Measurements from ENCODE around the gene MLH1. TPM values are rescaled to one million over a fixed set of nuclear protein-coding genes. Genes with fewer than 3 reads are reported as not detected.

Gene MLH1
- total and polyA plus RNA-seq, 2 donors (not counting 1 experiment from before 2014, with no cell fraction given), result 34.4 to 62.3 TPM

DNA sequence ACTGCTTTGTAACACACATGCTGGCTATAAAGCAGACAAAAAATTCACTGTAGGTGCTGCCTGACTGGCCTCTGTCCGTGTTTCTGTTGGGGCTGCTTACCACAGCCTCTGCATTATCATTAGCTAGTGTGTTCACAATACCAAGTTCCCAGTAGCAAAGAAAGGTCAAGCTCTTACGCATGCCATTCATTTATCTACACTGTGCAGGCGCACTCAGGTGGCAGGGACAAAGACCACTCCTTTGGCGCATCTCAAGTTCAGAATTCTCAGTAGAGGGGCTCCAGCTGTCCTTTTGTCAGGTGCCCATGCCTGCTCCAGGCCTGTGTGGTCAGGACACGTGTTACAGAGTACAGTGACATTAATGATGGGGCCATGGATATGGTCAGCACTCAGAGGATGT is 22.3 kb downstream of the MLH1 start:
- no peaks in the 10 kb centered on the region for H3K79me2 ChIP-seq (ENCODE audit: control insufficient read depth, insufficient read depth, low read length)
- no peak overlapping the region for H3K27ac ChIP-seq (ENCODE audit: insufficient read depth, low read length)
- no peak overlapping the region for H2AFZ ChIP-seq (ENCODE audit: low read length)
- TF ChIP-seq, protein P1, sequence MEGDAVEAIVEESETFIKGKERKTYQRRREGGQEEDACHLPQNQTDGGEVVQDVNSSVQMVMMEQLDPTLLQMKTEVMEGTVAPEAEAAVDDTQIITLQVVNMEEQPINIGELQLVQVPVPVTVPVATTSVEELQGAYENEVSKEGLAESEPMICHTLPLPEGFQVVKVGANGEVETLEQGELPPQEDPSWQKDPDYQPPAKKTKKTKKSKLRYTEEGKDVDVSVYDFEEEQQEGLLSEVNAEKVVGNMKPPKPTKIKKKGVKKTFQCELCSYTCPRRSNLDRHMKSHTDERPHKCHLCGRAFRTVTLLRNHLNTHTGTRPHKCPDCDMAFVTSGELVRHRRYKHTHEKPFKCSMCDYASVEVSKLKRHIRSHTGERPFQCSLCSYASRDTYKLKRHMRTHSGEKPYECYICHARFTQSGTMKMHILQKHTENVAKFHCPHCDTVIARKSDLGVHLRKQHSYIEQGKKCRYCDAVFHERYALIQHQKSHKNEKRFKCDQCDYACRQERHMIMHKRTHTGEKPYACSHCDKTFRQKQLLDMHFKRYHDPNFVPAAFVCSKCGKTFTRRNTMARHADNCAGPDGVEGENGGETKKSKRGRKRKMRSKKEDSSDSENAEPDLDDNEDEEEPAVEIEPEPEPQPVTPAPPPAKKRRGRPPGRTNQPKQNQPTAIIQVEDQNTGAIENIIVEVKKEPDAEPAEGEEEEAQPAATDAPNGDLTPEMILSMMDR (conservative IDR thresholded peaks at IDR 0.05 in 1 of 2, IDR thresholded peaks at IDR 0.05 in 1 of 2; ENCODE audit: low read depth in 1 of 2, low read length in 2 of 2), result no peak
- TF ChIP-seq EZH2 (IDR thresholded peaks at IDR 0.05; ENCODE audit: low read length, missing control alignments), result no peak
- no peak overlapping the region for H3K4me3 ChIP-seq (replicated peaks in 1 of 4; ENCODE audit: control extremely low read depth in 1 of 4, insufficient read depth in 1 of 4, low read depth in 3 of 4, low read length in 4 of 4)
- H3K36me3 ChIP-seq (ENCODE audit: control insufficient read depth, insufficient read depth, low read length), result peaks cover 6% of the 10 kb centered on the region
- no peak for DNase-seq (ENCODE audit: low read depth in 2 of 2)
- no peaks in the 10 kb centered on the region for H3K4me1 ChIP-seq (ENCODE audit: control insufficient read depth, extremely low read depth, insufficient read depth, low read length)
- no peak overlapping the region for H3K4me2 ChIP-seq (ENCODE audit: extremely low read depth, insufficient read depth, low read length)
- H3K27me3 ChIP-seq (ENCODE audit: control insufficient read depth, insufficient read depth, low read length), result no peaks in the 10 kb centered on the region
- H3K9ac ChIP-seq (ENCODE audit: insufficient read depth, low read length), result no peak overlapping the region
- no peaks in the 10 kb centered on the region for H4K20me1 ChIP-seq (ENCODE audit: control insufficient read depth, extremely low read depth, insufficient read depth, low read length)
- no peaks in the 10 kb centered on the region for H3K9me3 ChIP-seq (ENCODE audit: control insufficient read depth, insufficient read depth, low read depth, low read length)

DNA sequence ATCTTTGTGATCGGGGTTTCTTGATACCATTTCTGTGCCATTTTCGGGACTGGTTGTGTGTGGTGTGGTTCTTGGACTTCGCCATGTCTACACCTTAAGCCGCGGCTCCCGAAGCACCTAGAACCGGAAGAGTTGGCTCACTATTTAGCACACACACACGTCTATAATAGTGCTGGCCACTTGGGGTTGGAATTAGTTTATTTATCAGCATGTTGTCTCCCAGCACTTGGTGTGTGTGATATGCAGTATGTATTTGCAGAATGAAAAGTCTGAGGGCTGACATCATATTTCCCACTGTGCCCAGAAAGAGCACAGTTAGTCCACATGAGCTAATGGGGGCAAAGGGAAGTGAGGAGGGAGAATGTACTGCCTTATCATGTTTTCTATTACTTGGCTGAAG is 23.6 kb downstream of the MLH1 start:
- no peak overlapping the region for H3K9ac ChIP-seq (ENCODE audit: insufficient read depth, low read length)
- H4K20me1 ChIP-seq (ENCODE audit: control insufficient read depth, extremely low read depth, insufficient read depth, low read length), result no peaks in the 10 kb centered on the region
- TF ChIP-seq EZH2 (IDR thresholded peaks at IDR 0.05; ENCODE audit: low read length, missing control alignments), result no peak
- TF ChIP-seq, protein P1 (conservative IDR thresholded peaks at IDR 0.05 in 1 of 2, IDR thresholded peaks at IDR 0.05 in 1 of 2; ENCODE audit: low read depth in 1 of 2, low read length in 2 of 2), result no peak
- H3K36me3 ChIP-seq (ENCODE audit: control insufficient read depth, insufficient read depth, low read length), result peaks cover 9% of the 10 kb centered on the region
- no peak overlapping the region for H2AFZ ChIP-seq (ENCODE audit: low read length)
- H3K79me2 ChIP-seq (ENCODE audit: control insufficient read depth, insufficient read depth, low read length), result no peaks in the 10 kb centered on the region
- H3K4me2 ChIP-seq (ENCODE audit: extremely low read depth, insufficient read depth, low read length), result no peak overlapping the region
- H3K9me3 ChIP-seq (ENCODE audit: control insufficient read depth, insufficient read depth, low read depth, low read length), result no peaks in the 10 kb centered on the region
- no peaks in the 10 kb centered on the region for H3K4me1 ChIP-seq (ENCODE audit: control insufficient read depth, extremely low read depth, insufficient read depth, low read length)
- no peak overlapping the region for H3K4me3 ChIP-seq (replicated peaks in 1 of 4; ENCODE audit: control extremely low read depth in 1 of 4, insufficient read depth in 1 of 4, low read depth in 3 of 4, low read length in 4 of 4)
- no peaks in the 10 kb centered on the region for H3K27me3 ChIP-seq (ENCODE audit: control insufficient read depth, insufficient read depth, low read length)
- H3K27ac ChIP-seq (ENCODE audit: insufficient read depth, low read length), result no peak overlapping the region
- DNase-seq (ENCODE audit: low read depth in 2 of 2), result no peak

DNA sequence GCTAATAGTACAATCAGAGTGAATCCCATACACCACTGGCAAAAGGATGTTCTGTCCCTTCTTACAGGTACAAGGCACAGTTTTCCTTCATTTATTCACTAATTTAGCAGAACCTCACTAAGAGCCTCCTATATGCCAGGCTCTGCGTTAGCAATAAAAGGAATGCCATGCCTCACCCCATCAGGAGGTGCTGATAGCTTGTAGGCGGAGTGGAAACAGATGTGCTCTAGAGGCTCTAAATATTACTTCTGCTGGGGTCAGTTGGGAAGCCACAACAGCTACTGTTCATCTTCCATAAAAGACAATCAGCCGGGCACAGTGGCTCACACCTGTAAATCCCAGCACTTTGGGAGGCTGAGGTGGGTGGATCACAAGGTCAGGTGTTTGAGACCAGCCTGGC is 24.4 kb downstream of the MLH1 start:
- no peaks in the 10 kb centered on the region for H4K20me1 ChIP-seq (ENCODE audit: control insufficient read depth, extremely low read depth, insufficient read depth, low read length)
- no peaks in the 10 kb centered on the region for H3K79me2 ChIP-seq (ENCODE audit: control insufficient read depth, insufficient read depth, low read length)
- no peak for DNase-seq (ENCODE audit: low read depth in 2 of 2)
- no peaks in the 10 kb centered on the region for H3K4me1 ChIP-seq (ENCODE audit: control insufficient read depth, extremely low read depth, insufficient read depth, low read length)
- no peak overlapping the region for H3K4me2 ChIP-seq (ENCODE audit: extremely low read depth, insufficient read depth, low read length)
- H3K27ac ChIP-seq (ENCODE audit: insufficient read depth, low read length), result no peak overlapping the region
- H3K4me3 ChIP-seq (replicated peaks in 1 of 4; ENCODE audit: control extremely low read depth in 1 of 4, insufficient read depth in 1 of 4, low read depth in 3 of 4, low read length in 4 of 4), result no peak overlapping the region
- H3K27me3 ChIP-seq (ENCODE audit: control insufficient read depth, insufficient read depth, low read length), result no peaks in the 10 kb centered on the region
- no peak overlapping the region for H3K9ac ChIP-seq (ENCODE audit: insufficient read depth, low read length)
- H2AFZ ChIP-seq (ENCODE audit: low read length), result no peak overlapping the region
- H3K36me3 ChIP-seq (ENCODE audit: control insufficient read depth, insufficient read depth, low read length), result peaks cover 7% of the 10 kb centered on the region
- H3K9me3 ChIP-seq (ENCODE audit: control insufficient read depth, insufficient read depth, low read depth, low read length), result no peaks in the 10 kb centered on the region
- TF ChIP-seq, protein P1 (conservative IDR thresholded peaks at IDR 0.05 in 1 of 2, IDR thresholded peaks at IDR 0.05 in 1 of 2; ENCODE audit: low read depth in 1 of 2, low read length in 2 of 2), result no peak
- no peak for TF ChIP-seq EZH2 (IDR thresholded peaks at IDR 0.05; ENCODE audit: low read length, missing control alignments)

All from fibroblast of lung (primary cell).